ENCODE results near the gene TMPRSS7.

TMPRSS7 gene

GRCh38 chr3:112034436-112034835, at the start of gene TMPRSS7:
Gene TMPRSS7, plus strand, starts transcription at chr3:112034736. Its CDS starts 110 bp downstream, at chr3:112034846.
- no peak for DNase-seq (ENCODE audit: low spot score)

DNA sequence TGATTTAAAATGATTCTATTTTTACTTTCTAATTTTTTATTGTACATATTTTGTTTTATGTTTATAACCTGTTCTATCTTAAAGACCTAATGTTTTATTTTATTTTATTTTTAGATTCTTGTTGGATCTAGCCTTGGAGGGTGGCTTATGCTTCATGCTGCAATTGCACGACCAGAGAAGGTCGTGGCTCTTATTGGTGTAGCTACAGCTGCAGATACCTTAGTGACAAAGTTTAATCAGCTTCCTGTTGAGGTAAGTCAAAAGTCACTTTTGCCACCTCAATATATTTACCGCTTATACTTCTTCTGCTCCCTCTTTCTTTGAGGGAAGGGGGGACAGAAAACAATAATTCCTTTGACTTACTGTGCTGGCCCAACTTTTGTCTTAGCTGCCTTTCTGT, 47.7 kb upstream of the TMPRSS7 start:
- no peak for DNase-seq (ENCODE audit: low spot score)

GRCh38 chr3:111989061-111989678, 45.4 kb upstream of the TMPRSS7 start:
- DNase-seq (ENCODE audit: low spot score), result peak; percentile 43

GRCh38 chr3:111993038-111993437, 41.5 kb upstream of the TMPRSS7 start:
- DNase-seq (ENCODE audit: low spot score), result no peak

DNA sequence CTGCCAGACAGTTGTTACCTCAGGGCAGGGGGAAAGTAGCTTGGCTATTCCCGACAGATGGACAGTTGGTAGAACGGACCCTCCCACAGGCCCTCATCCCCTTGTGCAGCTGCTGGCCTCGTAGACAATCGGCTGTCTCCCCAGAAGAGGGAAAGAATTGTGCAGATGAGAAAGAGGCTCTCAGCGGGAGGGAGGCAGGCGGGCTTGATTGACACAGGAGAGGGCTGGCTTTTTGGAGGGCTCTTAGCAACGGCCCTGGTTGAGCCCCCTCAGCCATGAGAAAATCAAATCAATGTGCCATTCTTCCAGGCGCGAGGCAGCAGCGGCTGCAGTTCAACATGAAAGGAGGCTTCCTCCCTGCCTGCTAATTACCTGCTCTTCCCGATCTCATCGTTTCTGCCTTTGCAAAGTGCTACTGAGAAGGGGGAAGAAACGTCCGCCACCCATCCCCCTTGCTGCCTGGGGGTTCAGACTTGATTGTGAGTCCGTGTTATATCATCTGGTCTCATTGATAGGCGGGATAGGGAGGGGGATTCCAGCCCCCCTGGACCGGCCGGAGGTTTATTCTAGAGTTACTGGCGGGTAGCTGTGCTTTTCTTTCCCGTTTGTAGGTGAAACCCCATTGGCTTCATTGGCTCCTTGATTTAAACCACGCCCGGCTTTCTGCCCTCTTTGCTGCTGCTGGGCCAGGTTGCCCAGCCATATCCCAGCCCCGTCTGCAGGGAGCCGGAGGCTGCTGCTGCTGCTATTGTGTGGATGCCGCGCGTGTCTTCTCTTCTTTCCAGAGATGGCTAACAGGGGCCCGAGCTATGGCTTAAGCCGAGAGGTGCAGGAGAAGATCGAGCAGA, 35.7 kb upstream of the TMPRSS7 start, which contains the start of gene TAGLN3:
Gene TAGLN3, plus strand, starts transcription at position 287 of the 848 bp plus-strand sequence. Its CDS starts 501 bp downstream, at position 788.
- DNase-seq (ENCODE audit: low spot score), result no peak

DNA sequence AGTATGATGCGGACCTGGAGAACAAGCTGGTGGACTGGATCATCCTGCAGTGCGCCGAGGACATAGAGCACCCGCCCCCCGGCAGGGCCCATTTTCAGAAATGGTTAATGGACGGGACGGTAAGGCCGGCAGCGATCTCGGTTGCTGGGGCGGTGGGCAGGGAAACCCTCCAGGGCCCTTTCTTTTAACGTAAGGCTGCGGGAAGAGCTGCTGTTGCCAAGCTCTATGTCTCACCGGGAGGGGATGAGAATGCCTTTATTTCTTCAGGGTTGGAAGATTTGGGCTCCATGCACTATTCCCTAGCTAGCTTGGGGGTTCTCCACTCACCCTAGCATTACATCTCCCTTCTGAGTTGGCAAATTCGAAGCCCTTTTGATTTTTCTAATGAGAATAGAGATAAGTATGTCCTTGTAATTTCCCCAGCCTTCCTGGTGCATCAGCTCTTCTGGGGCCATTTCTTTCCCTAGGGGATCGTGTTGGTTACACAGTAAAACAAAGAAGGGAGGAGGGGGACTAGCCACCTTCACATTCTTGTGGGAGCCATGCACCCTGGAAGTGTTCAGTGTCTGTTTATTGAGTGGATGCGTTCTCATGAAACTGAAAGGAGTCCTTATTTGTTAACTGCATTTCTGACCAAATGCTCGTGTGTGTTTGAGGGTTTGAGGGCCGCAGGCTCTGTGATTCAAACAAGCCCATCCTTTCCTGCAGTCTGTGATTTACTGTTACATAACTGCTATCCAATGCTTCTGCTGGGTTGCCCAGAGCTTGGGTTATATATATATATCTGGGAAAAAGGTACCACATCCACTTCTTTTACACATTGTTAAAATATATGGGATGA, 34.8 kb upstream of the TMPRSS7 start:
- DNase-seq (ENCODE audit: low spot score), result no peak

DNA sequence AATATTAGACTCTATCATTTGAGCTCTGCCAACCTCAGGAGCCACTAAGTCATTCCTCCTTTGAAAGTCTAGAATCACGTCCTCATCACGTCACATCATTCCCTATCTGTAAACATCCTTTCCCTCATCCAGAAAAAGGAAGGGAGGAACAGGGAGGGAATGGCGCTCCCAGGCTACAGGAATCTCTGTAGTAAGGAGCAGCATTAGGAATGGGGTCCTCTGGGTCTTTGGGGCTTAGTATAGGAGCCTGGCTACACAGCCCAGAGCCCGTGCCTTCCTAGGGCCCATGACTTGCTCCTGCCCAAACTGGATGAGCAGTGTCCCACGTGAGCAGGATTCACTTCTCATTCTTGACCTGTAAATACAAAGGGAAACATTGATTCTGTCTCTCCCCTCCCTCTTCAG, 34.2 kb upstream of the TMPRSS7 start:
- no peak for DNase-seq (ENCODE audit: low spot score)

DNA sequence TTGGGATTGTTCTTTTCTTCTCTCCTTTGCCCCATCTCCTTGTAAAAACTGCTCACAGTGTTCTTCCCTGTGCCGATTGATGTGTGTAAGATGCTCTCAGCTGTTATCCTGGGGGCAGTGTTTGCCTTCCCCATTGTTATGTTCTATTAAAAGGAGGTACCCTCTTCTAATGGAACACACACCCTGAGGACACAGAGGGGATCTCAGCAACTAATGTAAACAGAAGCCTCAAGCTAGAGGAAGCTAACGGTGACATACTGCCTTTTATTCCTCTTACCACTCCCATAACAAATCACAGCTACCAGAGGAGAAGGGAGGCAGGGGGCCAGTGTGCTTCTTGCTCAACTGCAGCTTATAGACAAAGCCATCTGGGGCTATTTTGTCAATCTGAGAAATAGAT, 33.6 kb upstream of the TMPRSS7 start:
- DNase-seq (ENCODE audit: low spot score), result no peak

DNA sequence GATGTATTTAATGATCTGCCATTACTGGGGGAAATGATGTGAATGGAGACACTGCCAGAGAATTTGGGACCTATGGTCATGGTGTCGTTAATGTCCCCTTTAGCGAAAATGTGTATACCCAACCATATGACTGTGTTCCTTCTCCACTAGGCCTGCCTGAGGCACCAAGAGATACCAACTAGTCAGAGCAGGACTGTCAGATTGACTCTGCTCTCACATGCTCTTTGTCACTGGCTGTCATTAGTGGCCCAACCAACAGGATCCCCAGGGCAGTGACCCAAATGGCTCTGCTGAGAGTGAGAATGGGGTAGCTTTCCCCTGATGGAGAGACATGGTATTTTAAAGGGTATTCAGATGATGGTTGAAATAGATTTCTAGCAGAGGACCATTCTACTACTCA, 33.0 kb upstream of the TMPRSS7 start:
- no peak for DNase-seq (ENCODE audit: low spot score)

DNA sequence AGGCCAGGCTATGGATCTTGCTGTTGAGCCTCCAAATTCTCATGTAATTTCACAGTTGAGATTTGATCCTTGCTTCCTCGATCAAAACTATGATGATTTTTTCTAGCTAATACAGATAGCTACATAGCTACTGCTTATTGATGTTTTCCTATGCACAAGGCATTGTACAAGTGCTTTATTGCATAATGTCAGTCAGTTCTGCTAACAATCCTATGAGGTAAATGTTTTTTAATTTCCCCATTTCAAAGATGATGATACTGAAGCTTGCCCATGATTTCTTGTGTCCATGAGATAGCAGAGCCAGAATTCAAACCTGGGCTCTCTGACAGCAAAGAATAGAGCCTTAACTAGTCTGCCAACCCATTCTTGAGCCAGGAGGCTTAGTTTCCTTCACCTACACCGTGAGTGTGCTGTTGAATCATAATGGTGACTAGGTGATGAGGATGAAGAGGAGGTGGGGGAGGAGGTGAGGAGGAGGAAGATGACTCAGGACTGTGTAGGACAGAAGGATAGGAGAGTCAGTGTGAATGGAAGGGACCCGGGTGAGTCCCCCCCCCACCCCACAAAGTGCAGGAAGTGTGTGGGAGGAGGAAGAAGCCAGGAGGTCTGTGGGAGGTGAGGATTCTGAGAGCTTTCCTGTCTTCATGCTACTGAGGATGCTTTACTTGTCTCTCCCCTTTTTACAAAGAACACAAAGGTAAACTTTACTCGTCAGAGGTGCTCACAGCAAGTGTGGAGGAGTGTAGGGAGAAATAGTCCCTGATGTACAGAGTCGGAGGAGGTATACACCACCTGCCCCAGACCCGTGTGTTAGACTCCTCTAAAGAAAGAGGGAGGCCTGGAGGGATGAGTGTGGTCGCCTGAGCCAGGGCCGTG, 32.2 kb upstream of the TMPRSS7 start:
- DNase-seq (ENCODE audit: low spot score), result no peak

GRCh38 chr3:112003321-112004080, 31.0 kb upstream of the TMPRSS7 start:
- DNase-seq (ENCODE audit: low spot score), result no peak

DNA sequence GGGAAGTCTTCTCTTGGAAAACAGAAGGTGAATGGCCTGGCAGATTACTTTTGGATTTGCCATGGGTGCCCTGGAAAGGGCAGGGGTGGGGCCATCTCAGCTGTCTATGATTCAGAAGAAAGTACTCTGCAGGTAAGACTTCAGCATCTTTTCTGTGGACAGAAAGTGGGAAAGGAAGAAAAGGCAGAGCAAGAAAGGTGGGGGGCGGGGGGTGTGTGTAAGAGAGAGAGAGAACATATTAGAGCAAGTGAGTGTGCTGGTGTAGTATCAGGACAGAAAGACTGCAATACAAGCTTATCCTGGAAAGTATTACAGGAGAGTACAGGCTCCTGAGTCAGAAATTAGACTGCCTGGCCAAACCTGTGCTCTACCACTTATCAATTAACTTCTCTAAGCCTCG, 30.3 kb upstream of the TMPRSS7 start:
- DNase-seq (ENCODE audit: low spot score), result no peak

DNA sequence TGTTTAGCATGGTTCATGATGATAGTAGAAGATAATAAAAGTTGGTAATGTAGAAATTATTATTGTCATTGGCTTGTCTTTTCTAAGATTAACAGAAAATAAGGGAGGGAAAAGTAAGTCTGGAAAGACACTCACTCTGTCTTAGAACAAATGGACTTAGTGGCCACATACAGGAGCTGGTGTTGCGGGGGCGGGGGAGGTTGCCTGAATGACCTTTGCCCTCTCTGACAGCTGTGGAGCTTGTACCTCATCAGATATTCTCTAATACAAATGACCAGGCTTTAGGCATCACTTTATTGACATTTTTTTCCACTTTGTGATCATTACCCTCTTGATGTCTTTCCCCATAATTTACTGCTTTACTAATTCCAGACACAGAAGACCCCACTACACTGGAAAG, 29.9 kb upstream of the TMPRSS7 start:
- no peak for DNase-seq (ENCODE audit: low spot score)

GRCh38 chr3:112005091-112005672, 29.4 kb upstream of the TMPRSS7 start:
- no peak for DNase-seq (ENCODE audit: low spot score)

DNA sequence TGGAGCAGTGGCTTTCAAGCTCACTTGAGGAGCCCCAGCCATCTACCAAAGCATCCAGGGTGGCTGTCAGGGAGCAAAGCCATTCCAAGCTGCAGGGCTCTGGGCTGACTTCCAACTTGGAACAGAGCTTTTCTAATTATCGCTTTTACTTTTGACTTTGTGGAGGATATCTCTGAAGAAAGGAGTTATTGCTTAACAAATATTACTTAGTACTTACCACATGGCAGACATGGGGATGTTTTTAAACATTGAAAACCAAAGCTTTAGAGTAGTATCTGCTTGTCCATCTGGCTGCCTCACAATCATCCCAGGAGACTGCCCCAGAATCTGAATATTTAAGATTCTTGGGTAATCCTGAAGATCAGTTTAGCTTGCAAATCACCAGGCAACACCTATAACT, 26.9 kb upstream of the TMPRSS7 start:
- no peak for DNase-seq (ENCODE audit: low spot score)

DNA sequence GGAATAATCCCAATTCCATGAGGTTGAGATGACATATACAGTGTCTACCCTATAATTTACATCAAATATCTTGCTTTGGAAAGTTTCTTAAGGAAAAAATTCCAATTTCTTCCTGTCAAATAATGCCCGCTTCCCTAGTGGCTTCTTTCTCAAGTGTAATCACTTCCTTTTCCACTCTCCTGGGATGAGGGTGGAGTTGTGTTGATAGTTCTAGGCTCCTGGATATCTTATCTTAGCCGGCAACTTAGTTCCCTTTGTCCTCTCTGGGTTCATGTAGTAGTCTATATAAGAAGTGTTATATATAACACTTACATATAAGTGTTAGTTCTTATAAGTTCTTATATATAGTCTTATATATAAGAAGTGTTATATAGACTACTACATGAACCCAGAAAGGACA, 24.9 kb upstream of the TMPRSS7 start:
- no peak for DNase-seq (ENCODE audit: low spot score)

GRCh38 chr3:112010636-112011035, 23.9 kb upstream of the TMPRSS7 start:
- DNase-seq (ENCODE audit: low spot score), result no peak

GRCh38 chr3:112011376-112011940, 23.1 kb upstream of the TMPRSS7 start:
- no peak for DNase-seq (ENCODE audit: low spot score)

- no peak for DNase-seq (ENCODE audit: low spot score)
Measured at GRCh38 chr3:112012205-112012992, 22.1 kb upstream of the TMPRSS7 start.
